H1 (cell line): ENCODE data around the gene TRAPPC12. TPM values are rescaled to one million over a fixed set of nuclear protein-coding genes. Genes with fewer than 3 reads are reported as not detected.

Experiments
- BRCA1 ChIP-seq: IDR thresholded peaks from 2 replicates; pipeline ENCODE4 v1.6.1; 2012; ENCODE audit warnings: low read depth, low read length, improper control_type of control experiment
- CHD7 ChIP-seq: fragments of 300-600 bp; sonication (generic); IDR thresholded peaks from 2 replicates; pipeline ENCODE4 v1.7.1; 2012; ENCODE audit warnings: low read length, moderate library complexity, mild to moderate bottlenecking, inconsistent platforms; ENCODE audit not compliant: insufficient replicate concordance
- GABPA ChIP-seq: IDR thresholded peaks from 2 replicates; pipeline ENCODE4 v1.6.1; 2011; ENCODE audit warnings: mild to moderate bottlenecking, low read length, moderate library complexity, borderline replicate concordance; ENCODE audit not compliant: insufficient read depth
- KDM4A ChIP-seq: IDR thresholded peaks from one replicate; pipeline ENCODE4 v1.7.1; 2012; ENCODE audit warnings: low read depth, mild to moderate bottlenecking, moderate library complexity, low read length, inconsistent platforms; ENCODE audit not compliant: severe bottlenecking
- NRF1 ChIP-seq: IDR thresholded peaks from 2 replicates; pipeline ENCODE4 v1.6.1; 2011; ENCODE audit warnings: mild to moderate bottlenecking, low read depth, low read length, improper control_type of control experiment
- POLR2A ChIP-seq, 2 experiments: IDR thresholded peaks; 1 replicate in 1 of 2; 2 replicates in 1 of 2; pipeline ENCODE4 v1.6.1; 2011; ENCODE audit warnings: low read depth in 2 of 2, low read length in 2 of 2, mild to moderate bottlenecking in 2 of 2; ENCODE audit errors: control extremely low read depth in 1 of 2
- POLR2AphosphoS5 ChIP-seq: IDR thresholded peaks from 2 replicates; pipeline ENCODE4 v1.6.1; 2011; ENCODE audit warnings: low read depth, low read length
- RBBP5 ChIP-seq: IDR thresholded peaks from 2 replicates; pipeline ENCODE4 v1.7.1; 2012; ENCODE audit warnings: low read depth, mild to moderate bottlenecking, inconsistent platforms, low read length, moderate library complexity, borderline replicate concordance
- SUZ12 ChIP-seq: fragments of 200-600 bp; sonication (generic); IDR thresholded peaks from 2 replicates; pipeline ENCODE4 v1.6.1; 2012; ENCODE audit warnings: mild to moderate bottlenecking, inconsistent platforms, low read length, moderate library complexity, mixed read lengths
- TAF7 ChIP-seq: optimal IDR thresholded peaks from 2 replicates; pipeline ENCODE3; 2011; ENCODE audit warnings: low read depth, mild to moderate bottlenecking, inconsistent platforms, low read length, moderate library complexity, borderline replicate concordance
- polyA plus RNA-seq, 7 experiments: library from polyadenylated mRNA; depleted of rRNA in 3 of 7; stranded (reverse) in 5 of 7; unstranded in 2 of 7; fragments of >200 nt in 5 of 7; fragments of 200-250 nt in 2 of 7; gene quantifications; 1 replicate in 5 of 7; 2 replicates in 1 of 7; 4 replicates in 1 of 7; pipeline versions ENCODE4 v1.2.1 to v1.2.3, GENCODE V29; 2011 to 2013; ENCODE audit warnings: missing spikeins in 2 of 7, mixed read lengths in 2 of 7
- total RNA-seq: library from RNA; stranded (reverse); fragmentation: NEBNext Ultra II Directional; extraction: Animal tissue kit (Norgen Biotek cat#: 25700); gene quantifications from 2 replicates; pipeline ENCODE4 v1.2.1, GENCODE V29; 2021

The TRAPPC12 gene
- total and polyA plus RNA-seq, 2 of the 8 experiments (the other 6 are each of a cell fraction or from before 2014, with no cell fraction given), result 35.0 to 67.3 TPM

- TF ChIP-seq CHD7, result no peak
- no peak for TF ChIP-seq BRCA1
- peak in 1 of 2 experiments; percentile 91; a peak in 2 of 3 replicates for TF ChIP-seq POLR2A (IDR thresholded peaks at IDR 0.05; ENCODE audit: control extremely low read depth in 1 of 2, low read depth in 2 of 2, low read length in 2 of 2)
- peak; percentile 92; the same call in 1 of the 2 replicates for TF ChIP-seq GABPA
- peak; percentile 54 for TF ChIP-seq NRF1
- TF ChIP-seq SUZ12, result no peak
- peak; percentile 76 for TF ChIP-seq POLR2AphosphoS5
- TF ChIP-seq KDM4A, result peak; percentile 96
- TF ChIP-seq TAF7, result peak; percentile 33
- peak; percentile 90; the same call in 1 of the 2 replicates for TF ChIP-seq RBBP5
Measured at GRCh38 chr2:3379647-3380534, at the start of gene TRAPPC12 (continued).
